ENCODE data around the gene GLP2R.

DNA sequence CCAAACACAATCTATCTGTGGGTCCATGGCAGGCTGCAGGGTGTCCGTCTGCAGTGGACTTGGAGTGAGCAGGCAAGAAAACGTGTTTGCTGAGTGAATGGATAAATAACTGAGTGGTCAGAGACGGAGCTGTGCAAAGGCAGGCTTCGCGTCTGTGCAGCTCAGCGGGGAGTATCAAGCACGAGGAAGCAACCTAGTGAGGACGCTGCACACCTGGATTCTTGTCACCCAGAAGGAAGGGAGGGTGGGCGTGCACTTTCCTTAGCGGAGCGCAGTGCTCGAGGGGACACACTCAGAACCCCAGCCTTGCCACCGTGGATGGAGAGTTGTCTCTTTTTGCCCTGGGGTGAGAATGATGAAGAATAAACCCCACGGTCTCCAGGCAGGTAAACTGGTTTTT, 80.9 kb downstream of the GLP2R start:
- TF ChIP-seq CTCF (IDR thresholded peaks at IDR 0.05): no peak
- TF ChIP-seq POLR2A (IDR thresholded peaks at IDR 0.05): no peak
